ENCODE data around the gene NMNAT2.

NMNAT2 gene

DNA sequence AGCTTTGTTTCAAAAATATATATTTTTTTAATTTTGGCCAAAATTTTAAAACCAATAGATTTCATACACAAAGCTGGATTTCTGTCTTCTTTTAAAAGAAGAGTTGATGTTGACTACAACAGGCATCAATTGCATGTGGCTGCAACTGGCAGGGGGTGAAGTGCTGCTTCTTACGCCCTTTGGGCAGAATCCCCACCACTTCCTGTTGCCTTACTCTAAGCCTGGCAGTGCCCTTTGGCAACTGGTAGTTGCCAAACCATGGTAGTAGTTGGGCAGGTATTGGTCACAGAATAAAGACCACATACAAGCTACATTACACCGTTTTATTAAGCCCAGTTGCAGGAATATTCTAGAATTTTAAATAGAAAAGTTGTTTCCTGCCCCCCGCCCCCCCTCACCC is 215.1 kb downstream of the NMNAT2 start:
- no peak for DNase-seq

DNA sequence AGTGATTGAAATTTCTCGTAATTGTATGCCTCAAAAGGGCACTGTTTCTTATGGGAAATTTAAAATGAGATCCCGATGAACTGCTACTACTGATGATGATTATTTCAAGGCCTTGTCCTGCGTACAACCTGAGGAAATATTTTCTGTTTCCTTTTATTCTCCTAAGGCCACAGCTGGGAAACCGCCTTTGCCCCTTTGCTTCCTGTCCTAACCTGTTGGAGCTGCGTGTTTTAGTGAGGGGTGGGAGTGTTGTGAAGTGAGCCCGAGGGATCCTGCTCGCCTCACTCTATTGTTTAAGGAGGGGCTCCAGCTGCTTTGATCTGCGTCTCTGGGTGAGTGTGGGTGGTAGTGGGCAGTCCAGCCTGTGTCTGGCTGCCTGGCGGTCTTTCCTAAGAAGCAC is 217.7 kb downstream of the NMNAT2 start:
- no peak for DNase-seq

DNA sequence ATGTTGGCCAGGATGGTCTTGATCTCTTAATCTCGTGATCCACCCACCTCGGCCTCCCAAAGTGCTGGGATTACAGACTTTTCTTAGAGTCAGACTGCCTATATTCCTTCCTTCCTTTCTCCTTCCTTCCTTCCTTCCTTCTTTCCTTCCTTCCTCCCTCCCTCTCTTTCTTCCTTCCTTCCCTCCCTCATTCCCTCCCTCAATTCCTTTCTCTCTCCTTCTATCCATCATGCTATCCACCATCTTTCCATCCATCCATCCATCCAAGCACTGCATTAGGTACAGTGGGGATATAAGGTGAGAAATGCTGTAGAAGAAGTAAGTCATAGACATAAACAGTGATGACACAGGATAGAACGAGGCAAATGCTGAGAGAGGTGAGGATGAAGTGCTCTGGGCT is 218.9 kb downstream of the NMNAT2 start:
- no peak for DNase-seq

DNA sequence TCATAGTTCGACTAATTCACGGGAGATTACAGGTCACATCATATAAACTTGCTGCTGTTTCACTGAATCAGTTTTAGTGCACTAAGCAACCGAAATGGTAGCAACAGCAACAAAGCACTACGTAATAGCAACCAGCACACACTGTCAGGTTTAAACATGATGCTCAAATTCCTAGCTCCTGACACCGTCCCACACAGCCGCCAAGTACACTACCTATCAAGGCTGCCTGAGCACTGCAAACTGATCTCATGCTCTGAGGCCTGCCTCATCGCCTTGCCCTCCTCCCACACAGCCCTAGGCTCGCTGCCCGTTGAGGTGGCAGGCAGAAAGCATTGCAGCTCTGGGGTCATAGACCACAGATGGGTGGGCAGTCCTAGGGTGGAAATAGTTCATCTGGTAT is 219.7 kb downstream of the NMNAT2 start:
- DNase-seq = no peak
